ENCODE results near the gene RGS8. TPM values are rescaled to one million over a fixed set of nuclear protein-coding genes. Genes with fewer than 3 reads are reported as not detected.

RGS8 gene
- total RNA-seq, 1 experiment from 2014 or later, result not detected

- Mint-ChIP-seq H3K9me3 (ENCODE audit: low read depth, unreplicated experiment) (no peaks in the 10 kb centered on the region), H3K27me3 (ENCODE audit: unreplicated experiment) (peaks cover under 1% of the 10 kb centered on the region), H3K4me1 (ENCODE audit: low read depth, unreplicated experiment) (no peaks in the 10 kb centered on the region), H3K4me3 (ENCODE audit: low read depth, unreplicated experiment) (no peak overlapping the region), H3K27ac (ENCODE audit: unreplicated experiment) (no peak overlapping the region), H3K36me3 (ENCODE audit: insufficient read depth, unreplicated experiment) (no peaks in the 10 kb centered on the region)
- intact Hi-C loops (cut with micrococcal nuclease; ENCODE audit: unreplicated experiment), result no loop called here
- BruUV-seq (replicated peaks), result no TSS peak
- no peak for DNase-seq
- CTCF ChIA-PET, result no interaction called here
- no peak for TF ChIP-seq CTCF (IDR thresholded peaks at IDR 0.05; ENCODE audit: unreplicated experiment)
These were observed 33.6 kb downstream of the RGS8 start for GRCh38 chr1:182650678-182651338.

GRCh38 chr1:182649041-182649440, 35.3 kb downstream of the RGS8 start:
- CTCF ChIA-PET, result no interaction called here
- no peaks in the 10 kb centered on the region for H3K4me1 Mint-ChIP-seq (ENCODE audit: low read depth, unreplicated experiment)
- no peak overlapping the region for H3K27ac Mint-ChIP-seq (ENCODE audit: unreplicated experiment)
- H3K4me3 Mint-ChIP-seq (ENCODE audit: low read depth, unreplicated experiment), result no peak overlapping the region
- BruUV-seq (replicated peaks), result no TSS peak
- no peak for TF ChIP-seq CTCF (IDR thresholded peaks at IDR 0.05; ENCODE audit: unreplicated experiment)
- no peak for DNase-seq
- H3K27me3 Mint-ChIP-seq (ENCODE audit: unreplicated experiment), result peaks cover 17% of the 10 kb centered on the region
- intact Hi-C loops (cut with micrococcal nuclease; ENCODE audit: unreplicated experiment), result no loop called here
- H3K9me3 Mint-ChIP-seq (ENCODE audit: low read depth, unreplicated experiment), result no peaks in the 10 kb centered on the region
- no peaks in the 10 kb centered on the region for H3K36me3 Mint-ChIP-seq (ENCODE audit: insufficient read depth, unreplicated experiment)

- no peaks in the 10 kb centered on the region for H3K4me1 Mint-ChIP-seq (ENCODE audit: low read depth, unreplicated experiment)
- CTCF ChIA-PET, result no interaction called here
- TF ChIP-seq CTCF (IDR thresholded peaks at IDR 0.05; ENCODE audit: unreplicated experiment), result no peak
These were observed 37.6 kb downstream of the RGS8 start for GRCh38 chr1:182646739-182647138.

GRCh38 chr1:182644886-182645285, 39.5 kb downstream of the RGS8 start:
- Mint-ChIP-seq H3K4me1 (ENCODE audit: low read depth, unreplicated experiment) (no peaks in the 10 kb centered on the region), H3K36me3 (ENCODE audit: insufficient read depth, unreplicated experiment) (no peaks in the 10 kb centered on the region), H3K9me3 (ENCODE audit: low read depth, unreplicated experiment) (no peaks in the 10 kb centered on the region), H3K27me3 (ENCODE audit: unreplicated experiment) (peaks cover 45% of the 10 kb centered on the region), H3K4me3 (ENCODE audit: low read depth, unreplicated experiment) (no peak overlapping the region), H3K27ac (ENCODE audit: unreplicated experiment) (no peak overlapping the region)
- intact Hi-C loops (cut with micrococcal nuclease; ENCODE audit: unreplicated experiment), result no loop called here
- TF ChIP-seq CTCF (IDR thresholded peaks at IDR 0.05; ENCODE audit: unreplicated experiment), result no peak
- no TSS peak for BruUV-seq (replicated peaks)
- CTCF ChIA-PET, result no interaction called here
- no peak for DNase-seq

More at GRCh38 chr1:182646739-182647138, 37.6 kb downstream of the RGS8 start:
- Mint-ChIP-seq H3K9me3 (ENCODE audit: low read depth, unreplicated experiment) (no peaks in the 10 kb centered on the region), H3K27ac (ENCODE audit: unreplicated experiment) (no peak overlapping the region), H3K27me3 (ENCODE audit: unreplicated experiment) (peaks cover 34% of the 10 kb centered on the region), H3K36me3 (ENCODE audit: insufficient read depth, unreplicated experiment) (no peaks in the 10 kb centered on the region), H3K4me3 (ENCODE audit: low read depth, unreplicated experiment) (no peak overlapping the region)
- intact Hi-C loops (cut with micrococcal nuclease; ENCODE audit: unreplicated experiment), result no loop called here
- no TSS peak for BruUV-seq (replicated peaks)
- DNase-seq, result no peak
